WTC11 (cell line): ENCODE data around the gene HIPK2.

Experiments
- ATF1 ChIP-seq: sonication (generic); formaldehyde crosslinking; IDR thresholded peaks from 2 replicates; pipeline ENCODE4 v1.8.1; 2023; ENCODE audit warnings: mild to moderate bottlenecking, moderate library complexity, missing genetic modification reagents
- CBFB ChIP-seq: sonication (generic); formaldehyde crosslinking; IDR thresholded peaks from 2 replicates; pipeline ENCODE4 v1.8.1; 2022; ENCODE audit warnings: mild to moderate bottlenecking, low read depth, missing genetic modification reagents
- CREB1 ChIP-seq: sonication (generic); formaldehyde crosslinking; IDR thresholded peaks from 2 replicates; pipeline ENCODE4 v1.8.0; 2023; ENCODE audit warnings: mild to moderate bottlenecking, missing genetic modification reagents
- CTCF ChIP-seq: fragments of 200-600 bp; IDR thresholded peaks from 2 replicates; pipeline ENCODE4 v1.8.0; 2022; ENCODE audit warnings: antibody characterized with exemption
- IRF2 ChIP-seq: sonication (generic); formaldehyde crosslinking; IDR thresholded peaks from 2 replicates; pipeline ENCODE4 v1.8.0; 2022; ENCODE audit warnings: low read depth, missing genetic modification reagents, borderline replicate concordance
- JUN ChIP-seq: sonication (generic); formaldehyde crosslinking; IDR thresholded peaks from 2 replicates; pipeline ENCODE4 v1.8.0; 2023; ENCODE audit warnings: mild to moderate bottlenecking, missing genetic modification reagents
- PREB ChIP-seq: sonication (generic); formaldehyde crosslinking; IDR thresholded peaks from 2 replicates; pipeline ENCODE4 v1.8.1; 2022; ENCODE audit warnings: mild to moderate bottlenecking, missing genetic modification reagents, moderate library complexity, borderline replicate concordance
- SP1 ChIP-seq: sonication (generic); formaldehyde crosslinking; conservative IDR thresholded peaks from 2 replicates; pipeline ENCODE4 v1.8.1; 2022; ENCODE audit warnings: missing genetic modification reagents
- USF1 ChIP-seq: sonication (generic); formaldehyde crosslinking; IDR thresholded peaks from 2 replicates; pipeline ENCODE4 v1.8.0; 2022; ENCODE audit warnings: mild to moderate bottlenecking, missing genetic modification reagents
- USF2 ChIP-seq: sonication (generic); formaldehyde crosslinking; IDR thresholded peaks from 2 replicates; pipeline ENCODE4 v1.8.1; 2023; ENCODE audit warnings: mild to moderate bottlenecking, missing genetic modification reagents, moderate library complexity
- ZNF263 ChIP-seq: sonication (generic); formaldehyde crosslinking; IDR thresholded peaks from 2 replicates; pipeline ENCODE4 v1.8.1; 2022; ENCODE audit warnings: low read depth, mild to moderate bottlenecking, moderate library complexity, missing genetic modification reagents
- ZNF425 ChIP-seq: fragments of 250-450 bp; sonication (Bioruptor Pico); conservative IDR thresholded peaks from 2 replicates; pipeline ENCODE4 v1.9.0; 2021; ENCODE audit warnings: mild to moderate bottlenecking
- ZSCAN18 ChIP-seq: fragments of 250-450 bp; sonication (Bioruptor Pico); IDR thresholded peaks from 2 replicates; pipeline ENCODE4 v2.1.2; 2022; ENCODE audit warnings: mild to moderate bottlenecking, moderate library complexity
- TF ChIP-seq, protein P1 (sequence below): sonication (generic); formaldehyde crosslinking; IDR thresholded peaks from 2 replicates; pipeline ENCODE4 v1.8.1; 2023; ENCODE audit warnings: mild to moderate bottlenecking, missing genetic modification reagents, borderline replicate concordance

- TF ChIP-seq IRF2 (CRISPR knock-in tag) (no peak), USF1 (CRISPR knock-in tag) (no peak), CTCF (no peak), PREB (CRISPR knock-in tag) (no peak), JUN (CRISPR knock-in tag) (no peak), CBFB (CRISPR knock-in tag) (no peak), ZNF425 (CRISPR knock-in tag) (no peak), ATF1 (CRISPR knock-in tag) (no peak), USF2 (CRISPR knock-in tag) (no peak), CREB1 (no peak), SP1 (no peak), ZNF263 (CRISPR knock-in tag) (no peak), ZSCAN18 (no peak)
- TF ChIP-seq, protein P1, sequence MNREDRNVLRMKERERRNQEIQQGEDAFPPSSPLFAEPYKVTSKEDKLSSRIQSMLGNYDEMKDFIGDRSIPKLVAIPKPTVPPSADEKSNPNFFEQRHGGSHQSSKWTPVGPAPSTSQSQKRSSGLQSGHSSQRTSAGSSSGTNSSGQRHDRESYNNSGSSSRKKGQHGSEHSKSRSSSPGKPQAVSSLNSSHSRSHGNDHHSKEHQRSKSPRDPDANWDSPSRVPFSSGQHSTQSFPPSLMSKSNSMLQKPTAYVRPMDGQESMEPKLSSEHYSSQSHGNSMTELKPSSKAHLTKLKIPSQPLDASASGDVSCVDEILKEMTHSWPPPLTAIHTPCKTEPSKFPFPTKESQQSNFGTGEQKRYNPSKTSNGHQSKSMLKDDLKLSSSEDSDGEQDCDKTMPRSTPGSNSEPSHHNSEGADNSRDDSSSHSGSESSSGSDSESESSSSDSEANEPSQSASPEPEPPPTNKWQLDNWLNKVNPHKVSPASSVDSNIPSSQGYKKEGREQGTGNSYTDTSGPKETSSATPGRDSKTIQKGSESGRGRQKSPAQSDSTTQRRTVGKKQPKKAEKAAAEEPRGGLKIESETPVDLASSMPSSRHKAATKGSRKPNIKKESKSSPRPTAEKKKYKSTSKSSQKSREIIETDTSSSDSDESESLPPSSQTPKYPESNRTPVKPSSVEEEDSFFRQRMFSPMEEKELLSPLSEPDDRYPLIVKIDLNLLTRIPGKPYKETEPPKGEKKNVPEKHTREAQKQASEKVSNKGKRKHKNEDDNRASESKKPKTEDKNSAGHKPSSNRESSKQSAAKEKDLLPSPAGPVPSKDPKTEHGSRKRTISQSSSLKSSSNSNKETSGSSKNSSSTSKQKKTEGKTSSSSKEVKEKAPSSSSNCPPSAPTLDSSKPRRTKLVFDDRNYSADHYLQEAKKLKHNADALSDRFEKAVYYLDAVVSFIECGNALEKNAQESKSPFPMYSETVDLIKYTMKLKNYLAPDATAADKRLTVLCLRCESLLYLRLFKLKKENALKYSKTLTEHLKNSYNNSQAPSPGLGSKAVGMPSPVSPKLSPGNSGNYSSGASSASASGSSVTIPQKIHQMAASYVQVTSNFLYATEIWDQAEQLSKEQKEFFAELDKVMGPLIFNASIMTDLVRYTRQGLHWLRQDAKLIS (CRISPR knock-in tag) = no peak
Measured at GRCh38 chr7:139583826-139584553, 193.8 kb downstream of the HIPK2 start.
